HG03139 (cell line): ENCODE data around the gene CCNI.
"Not testable (repeated sequence)": the region's sequence is repeated elsewhere in the genome, so short reads cannot be mapped to it uniquely, and the experiment has no call there.

Experiments
- ATAC-seq: cut with Tn5 transposase; IDR thresholded peaks from one replicate; pipeline ENCODE4 v1.9.1; 2021; ENCODE audit not compliant: unreplicated experiment

Gene CCNI

GRCh38 chr4:77040854-77041725 lies 34.7 kb downstream of the CCNI start:
- ATAC-seq = no peak

DNA sequence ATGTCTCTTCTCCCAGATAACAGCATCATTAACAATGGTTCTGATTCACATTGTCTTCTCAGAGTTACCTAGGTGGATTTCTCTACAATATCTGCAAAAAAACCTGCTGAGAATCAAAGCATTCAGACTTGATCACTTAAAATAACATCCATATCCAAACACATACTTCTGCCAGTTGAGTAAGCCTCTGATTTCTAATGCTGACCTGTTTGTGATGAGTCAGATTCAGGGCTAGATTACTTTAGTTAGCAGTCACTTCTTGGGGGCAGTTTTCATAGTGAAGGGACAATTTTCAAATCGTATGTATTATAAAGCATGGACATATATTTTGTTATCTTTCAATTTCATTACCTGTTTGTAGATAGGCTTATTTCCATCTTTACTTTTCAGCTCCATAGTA lies 35.5 kb downstream of the CCNI start:
- no peak for ATAC-seq

DNA sequence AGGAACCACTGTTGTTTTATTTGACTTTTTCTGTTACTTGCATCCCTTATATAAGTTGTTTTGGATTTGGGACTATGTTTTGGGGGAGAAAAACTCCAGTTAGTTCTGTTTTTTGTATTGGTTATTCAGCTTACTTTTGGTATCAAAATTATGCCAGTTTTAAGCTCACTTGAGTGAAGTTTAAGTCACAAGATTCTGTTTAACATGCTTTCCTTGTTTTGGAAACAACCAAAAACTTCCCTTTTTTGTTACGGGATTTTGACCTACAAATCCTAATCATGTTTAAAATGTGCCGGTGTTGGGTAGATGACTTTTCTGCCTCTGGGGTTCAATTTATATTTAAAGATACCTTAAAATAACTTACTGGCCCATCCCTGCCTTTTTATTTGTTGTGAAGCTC lies 36.0 kb downstream of the CCNI start:
- no peak for ATAC-seq

DNA sequence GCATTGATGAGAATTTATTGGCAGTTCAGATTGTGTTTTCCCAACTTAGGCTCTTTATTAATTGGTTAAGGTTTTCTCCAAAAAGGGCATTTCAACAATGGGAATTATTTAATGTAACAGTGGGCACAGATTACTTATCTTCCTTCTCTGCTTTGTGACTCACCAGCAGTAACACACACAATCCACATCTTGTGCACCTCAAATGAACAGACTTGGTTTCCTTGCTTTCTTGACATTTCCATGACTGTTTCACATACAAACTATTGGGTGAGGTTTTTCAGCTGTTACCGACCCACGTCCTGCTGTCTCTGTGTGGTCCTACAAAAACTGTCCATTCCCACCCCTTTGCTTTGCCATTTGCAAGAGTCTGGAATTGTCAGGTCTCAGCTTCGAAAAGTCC lies 38.1 kb downstream of the CCNI start:
- ATAC-seq = no peak

DNA sequence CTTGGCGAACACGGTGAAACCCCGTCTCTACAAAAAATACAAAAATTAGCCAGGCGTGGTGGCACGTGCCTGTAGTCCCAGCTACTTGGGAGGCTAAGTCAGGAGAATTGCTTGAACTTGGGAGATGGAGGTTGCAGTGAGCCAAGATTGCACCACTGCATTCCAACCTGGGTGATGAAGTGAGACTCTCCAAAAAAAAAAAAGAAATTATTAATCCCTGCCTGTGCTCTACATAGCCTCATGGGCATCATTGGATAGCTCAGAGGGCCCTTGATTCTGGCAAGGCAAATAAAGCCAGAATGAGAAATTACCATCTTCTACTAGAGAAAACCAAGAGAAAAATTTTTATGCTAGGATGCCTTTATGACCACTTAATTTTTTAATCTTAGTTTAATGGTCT lies 38.6 kb downstream of the CCNI start:
- ATAC-seq = not testable (repeated sequence)

DNA sequence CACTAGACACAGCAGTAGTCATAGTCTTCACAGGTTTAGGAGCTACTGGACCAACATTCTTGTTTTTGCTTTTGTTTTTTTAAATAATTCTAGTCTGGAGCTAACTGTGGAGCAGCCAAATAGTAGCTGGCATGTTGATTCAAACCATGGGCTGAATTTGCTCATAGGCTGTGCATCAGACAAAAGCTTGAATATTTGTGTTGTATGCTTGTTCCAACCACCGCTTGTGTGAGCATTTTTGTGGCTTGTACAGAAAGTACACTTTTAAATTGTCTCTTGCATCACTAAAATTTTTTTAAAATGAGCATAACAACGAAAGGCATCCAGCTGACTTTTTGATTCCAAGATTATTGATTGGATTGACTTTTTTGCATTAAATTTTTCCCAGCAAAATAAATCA lies 39.6 kb downstream of the CCNI start:
- ATAC-seq = no peak

DNA sequence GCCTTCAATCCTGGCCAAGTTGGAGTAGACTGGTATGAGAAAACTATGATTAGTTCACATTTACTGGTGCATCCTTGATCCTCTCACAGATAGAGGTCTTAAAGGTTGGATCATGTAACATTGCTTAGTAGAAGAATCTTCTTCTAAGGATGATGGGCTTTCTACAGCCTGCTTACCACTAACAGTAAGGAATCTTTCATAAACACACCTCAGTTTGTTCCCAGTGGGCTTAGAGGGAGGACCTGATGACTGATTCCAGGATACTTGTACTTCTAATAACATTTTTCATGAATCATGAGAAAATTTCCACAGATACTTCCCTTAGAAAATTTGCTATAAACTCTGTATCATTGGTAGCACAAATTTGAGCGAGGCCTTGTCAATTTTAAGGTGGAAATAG lies 40.6 kb downstream of the CCNI start:
- ATAC-seq = no peak

GRCh38 chr4:77031544-77031943 lies 44.2 kb downstream of the CCNI start:
- no peak for ATAC-seq

GRCh38 chr4:77029757-77030156 lies 46.0 kb downstream of the CCNI start:
- ATAC-seq = not testable (repeated sequence)

- no peak for ATAC-seq
These were observed 47.5 kb downstream of the CCNI start for GRCh38 chr4:77028246-77028645.

- no peak for ATAC-seq
These were observed 49.5 kb downstream of the CCNI start for GRCh38 chr4:77026322-77026704.

DNA sequence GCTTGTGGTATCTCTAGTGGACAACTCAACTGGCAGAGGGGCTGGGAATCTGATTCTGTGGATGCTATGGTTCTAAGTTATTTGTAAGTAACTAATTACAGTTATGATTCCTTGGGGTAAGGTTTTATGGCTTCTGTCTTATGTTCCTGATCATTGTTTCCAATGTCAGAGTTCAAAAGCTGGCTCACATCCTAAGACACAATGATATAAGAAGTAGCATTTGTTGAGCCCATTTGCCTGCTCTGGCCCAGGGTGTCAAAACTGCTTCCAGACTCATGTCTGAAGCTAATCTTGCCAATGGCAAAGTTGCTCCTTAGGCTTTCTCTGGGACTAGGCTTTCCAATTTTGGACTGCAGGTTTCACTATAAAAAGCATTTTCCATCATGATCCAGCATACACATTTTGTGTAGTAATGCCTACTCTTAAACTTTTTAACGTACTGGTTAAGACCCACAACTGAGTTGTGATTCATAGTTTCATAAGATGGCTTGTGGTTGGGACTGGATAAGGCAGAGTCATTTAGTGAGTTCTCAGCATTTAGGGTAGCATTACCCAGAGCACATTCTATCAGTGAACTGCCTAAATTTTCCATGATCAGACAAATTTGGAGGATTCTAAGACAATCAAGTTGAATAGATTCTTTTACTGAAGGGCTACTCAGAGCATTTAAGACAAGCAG lies 50.0 kb downstream of the CCNI start:
- ATAC-seq = peak; percentile 65

- ATAC-seq = no peak
These were observed 51.9 kb downstream of the CCNI start for GRCh38 chr4:77023920-77024319.

DNA sequence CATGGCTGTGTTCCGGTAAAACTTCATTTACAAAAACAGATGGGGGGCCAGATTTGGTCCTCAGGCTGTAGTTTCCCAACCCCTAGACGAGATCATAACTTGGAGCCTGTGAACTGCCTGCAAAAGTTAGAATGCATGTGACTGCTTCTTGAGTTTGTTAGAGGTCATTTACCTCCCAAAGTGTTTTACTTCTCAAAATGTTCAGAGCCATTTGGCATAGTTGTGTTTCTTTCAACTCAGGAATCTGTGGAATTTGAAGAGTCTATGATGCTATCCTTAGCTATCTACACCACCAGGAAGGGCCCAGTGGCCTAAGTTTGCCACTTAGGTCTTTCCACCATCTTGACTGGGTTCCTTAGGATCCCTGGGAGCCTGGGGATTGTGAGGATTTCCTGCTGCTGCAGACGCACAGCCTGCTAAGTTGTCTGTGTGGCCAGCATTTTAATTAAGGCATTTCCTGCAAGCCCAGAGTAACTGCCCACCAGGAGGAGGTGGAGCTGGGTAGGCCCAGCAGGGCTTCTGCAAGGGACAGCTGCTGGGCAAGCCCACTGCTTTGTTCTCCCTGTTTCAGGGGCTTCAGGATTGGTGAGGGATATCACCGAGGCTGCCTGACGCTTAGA lies 53.1 kb downstream of the CCNI start:
- ATAC-seq = no peak

DNA sequence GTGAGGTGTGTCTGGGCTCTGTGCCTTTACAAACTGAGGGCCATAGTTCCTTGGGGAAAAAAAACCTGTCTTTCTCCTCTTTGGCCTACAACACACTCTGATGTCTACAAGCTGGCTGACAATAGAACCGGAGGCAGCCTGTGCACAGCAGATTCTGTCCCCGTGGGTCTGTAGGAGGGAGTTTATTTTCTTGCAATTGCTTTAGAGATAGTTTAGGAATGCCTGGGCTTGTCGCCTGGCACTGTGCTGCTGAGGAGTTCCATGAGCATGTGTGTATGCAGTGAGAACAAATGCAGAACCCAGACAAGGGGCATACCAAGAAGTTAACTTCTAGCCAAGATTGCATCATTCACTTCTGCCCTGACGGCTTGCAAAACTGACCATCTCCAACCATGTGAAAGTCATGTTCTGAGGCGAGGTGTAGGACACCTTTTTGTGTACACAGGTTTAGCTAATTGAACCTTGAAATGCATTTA lies 54.1 kb downstream of the CCNI start:
- no peak for ATAC-seq

DNA sequence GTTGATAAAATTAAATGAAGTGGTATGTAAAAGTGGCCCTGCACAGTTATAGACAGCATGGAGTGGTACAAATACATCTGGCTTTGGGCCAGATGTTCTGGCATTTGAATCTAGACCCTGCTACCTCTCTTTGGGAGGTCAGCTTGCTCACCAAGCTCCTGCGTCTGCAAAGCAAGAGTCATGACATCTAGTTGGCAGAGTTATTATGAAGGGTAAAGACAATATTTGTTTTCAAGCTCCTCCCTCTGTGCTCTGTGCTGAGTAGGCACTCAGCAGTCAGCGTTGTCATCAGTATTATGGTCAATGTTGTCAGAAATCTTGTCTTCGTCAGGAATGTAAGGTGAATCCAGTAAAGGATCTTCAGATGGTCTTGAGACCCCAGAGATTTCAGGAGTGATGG lies 55.8 kb downstream of the CCNI start:
- ATAC-seq = no peak

- no peak for ATAC-seq
These were observed 60.4 kb downstream of the CCNI start for GRCh38 chr4:77015390-77015789.

- no peak for ATAC-seq
These were observed 61.5 kb downstream of the CCNI start for GRCh38 chr4:77014256-77014655.

GRCh38 chr4:77012726-77013125 lies 63.1 kb downstream of the CCNI start:
- ATAC-seq = no peak

DNA sequence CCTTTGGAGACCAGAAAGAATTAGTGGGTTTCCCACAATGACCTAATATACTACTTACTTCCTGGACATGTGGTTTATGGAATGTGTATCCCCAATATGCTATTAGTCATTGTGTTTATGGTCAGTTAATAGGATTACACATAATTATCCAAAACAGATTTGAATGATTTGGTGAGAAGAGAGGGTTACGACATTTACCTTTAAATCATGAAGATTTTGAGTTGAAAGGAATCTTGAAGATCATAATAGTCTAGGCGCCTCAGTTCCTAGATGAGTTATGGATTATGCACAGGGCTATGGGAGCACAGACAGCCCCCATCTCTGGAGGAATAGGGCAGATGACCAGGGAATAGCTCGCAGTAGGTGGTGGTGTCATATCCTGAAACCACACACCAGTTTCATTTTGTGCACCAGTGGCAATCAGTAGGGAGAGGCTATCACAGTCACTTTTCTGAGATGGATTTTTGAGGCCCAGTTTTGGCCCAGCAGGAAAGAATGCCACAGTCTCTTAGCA lies 64.9 kb downstream of the CCNI start:
- ATAC-seq = no peak

DNA sequence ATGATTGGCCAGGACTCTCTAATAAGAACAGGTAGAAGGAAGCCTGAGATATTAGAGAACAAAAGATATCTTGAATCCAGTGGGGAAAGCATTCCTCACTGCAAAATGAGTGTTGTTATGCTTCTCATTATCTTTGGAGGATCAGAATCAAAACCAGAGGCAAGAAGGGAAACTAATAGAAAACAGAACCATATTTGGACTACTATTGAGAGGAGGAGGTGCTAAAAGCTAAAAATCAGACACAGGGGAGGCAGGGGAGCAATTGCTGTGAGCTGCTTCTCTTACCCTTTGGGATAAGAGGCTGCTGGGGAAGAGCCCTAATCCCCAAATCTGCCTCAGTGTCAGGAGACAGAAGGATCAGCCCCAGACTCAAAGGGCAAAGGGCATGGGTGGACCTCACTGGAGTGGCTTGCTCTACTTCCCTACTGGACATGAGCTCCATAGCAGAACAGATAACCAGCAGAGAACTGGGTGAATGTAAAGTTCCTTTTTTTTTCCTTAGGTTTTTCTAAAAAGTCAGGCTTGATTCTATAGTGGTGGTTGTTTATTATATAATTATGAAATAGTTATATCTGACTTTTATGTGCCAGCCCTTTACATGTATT lies 66.2 kb downstream of the CCNI start:
- no peak for ATAC-seq
